Gastrocnemius medialis (tissue), 4 donors: ENCODE measurements around the gene SLC10A7. TPM values are rescaled to one million over a fixed set of nuclear protein-coding genes. Genes with fewer than 3 reads are reported as not detected.

Experiments used
- ATAC-seq, 2 donors: fragments of 150-250 bp; one replicate each; pipeline ENCODE4 v1.9.1; 2016
- DNase-seq, 2 donors: peaks; one replicate each; pipeline ENCODE4 v3.0.0-alpha.2; 2019
- H3K27ac ChIP-seq, 4 donors: fragments of 200-600 bp; sonication (generic); 1 replicate in 1 of 4; 2 replicates in 3 of 4; pipeline ENCODE4 v1.5.1; 2016 to 2018; ENCODE audit warnings: mild to moderate bottlenecking in 2 of 4, moderate library complexity in 1 of 4
- H3K27me3 ChIP-seq, 3 donors: fragments of 200-600 bp; sonication (generic) in 2 of 3; 1 replicate in 1 of 3; 2 replicates in 2 of 3; pipeline versions ENCODE4 v1.5.1 to v1.6.0; 2016 to 2019; ENCODE audit warnings: mild to moderate bottlenecking in 1 of 3, moderate library complexity in 1 of 3
- H3K36me3 ChIP-seq, 2 donors: fragments of 200-600 bp; sonication (generic) in 1 of 2; one replicate each; pipeline ENCODE4 v1.5.1; 2017 to 2018
- H3K4me1 ChIP-seq, 2 donors: fragments of 200-600 bp; sonication (generic) in 1 of 2; one replicate each; pipeline ENCODE4 v1.5.1; 2016 to 2017; ENCODE audit warnings: mild to moderate bottlenecking in 2 of 2
- H3K4me3 ChIP-seq, 4 donors: fragments of 200-600 bp; sonication (generic) in 3 of 4; 1 replicate in 1 of 4; 2 replicates in 3 of 4; pipeline ENCODE4 v1.5.1; 2016 to 2019; ENCODE audit warnings: mild to moderate bottlenecking in 2 of 4
- H3K9me3 ChIP-seq, 3 donors: fragments of 200-600 bp; sonication (generic) in 2 of 3; 1 replicate in 1 of 3; 2 replicates in 2 of 3; pipeline ENCODE4 v1.5.1; 2016 to 2019
- POLR2A ChIP-seq, 2 donors: fragments of 450-650 bp; IDR thresholded peaks; one replicate each; pipeline ENCODE4 v1.6.1; 2017; ENCODE audit warnings: antibody characterized with exemption in 2 of 2, mild to moderate bottlenecking in 2 of 2, moderate library complexity in 2 of 2
- in situ Hi-C, 4 donors: fragments of 200-750 bp; cut with MboI; loops; one replicate each; pipeline versions ENCODE4 v1.15.0 to v1.8.0; 2017; ENCODE audit warnings: low sequenced_read_pairs in 4 of 4
- intact Hi-C: fragments of 100-400 bp; cut with DNase I; formaldehyde crosslinking; loops from one replicate; pipeline ENCODE4 v1.15.1; 2023; ENCODE audit warnings: low total_unique reads
- total RNA-seq, 4 donors: library from RNA; depleted of rRNA; stranded (reverse); fragments of >200 nt; gene quantifications; one replicate each; pipeline versions ENCODE4 v1.1.0 to v1.2.3, GENCODE V29; 2016
- TF ChIP-seq, protein P1 (sequence below), 5 experiments: fragments of 450-650 bp in 3 of 5; fragments of 200-600 bp in 2 of 5; sonication (generic) in 2 of 5; IDR thresholded peaks in 4 of 5; conservative IDR thresholded peaks in 1 of 5; 1 replicate in 4 of 5; 2 replicates in 1 of 5; pipeline ENCODE4 v1.5.1; 2016 to 2019; ENCODE audit warnings: antibody characterized with exemption in 5 of 5, mild to moderate bottlenecking in 3 of 5, moderate library complexity in 3 of 5

Gene SLC10A7
- total RNA-seq, 4 donors from 2014 or later, result 2.1 to 6.0 (median 2.3) TPM

DNA sequence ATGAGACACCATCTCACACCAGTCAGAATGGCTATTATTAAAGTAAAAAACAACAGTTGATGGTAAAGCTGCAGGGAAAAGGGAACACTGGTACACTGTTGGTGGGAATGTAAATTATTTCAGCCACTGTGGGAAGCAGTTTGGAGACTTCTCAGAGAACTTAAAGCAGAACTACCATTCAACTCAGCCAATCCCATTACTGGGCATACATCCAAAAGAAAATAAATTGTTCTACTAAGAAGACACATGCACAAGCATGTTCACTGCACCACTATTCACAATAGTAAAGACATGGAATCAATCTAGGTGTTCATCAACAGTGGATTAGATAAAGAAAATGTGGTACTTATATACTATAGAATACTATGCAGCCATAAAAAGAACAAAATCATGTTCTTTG, 172.4 kb downstream of the SLC10A7 start:
- Histone ChIP-seq H3K4me3 (no peak overlapping the region), H3K4me1 (no peaks in the 10 kb centered on the region), H3K27ac (no peak overlapping the region), H3K9me3 (no peaks in the 10 kb centered on the region), H3K27me3 (no peaks in the 10 kb centered on the region), H3K36me3 (no peaks in the 10 kb centered on the region)
- intact Hi-C loops, result loop anchor here (10.0 kb wide), 1 partner anchor 305 kb away; no protein-coding TSS in a partner anchor
- TF ChIP-seq, protein P1, sequence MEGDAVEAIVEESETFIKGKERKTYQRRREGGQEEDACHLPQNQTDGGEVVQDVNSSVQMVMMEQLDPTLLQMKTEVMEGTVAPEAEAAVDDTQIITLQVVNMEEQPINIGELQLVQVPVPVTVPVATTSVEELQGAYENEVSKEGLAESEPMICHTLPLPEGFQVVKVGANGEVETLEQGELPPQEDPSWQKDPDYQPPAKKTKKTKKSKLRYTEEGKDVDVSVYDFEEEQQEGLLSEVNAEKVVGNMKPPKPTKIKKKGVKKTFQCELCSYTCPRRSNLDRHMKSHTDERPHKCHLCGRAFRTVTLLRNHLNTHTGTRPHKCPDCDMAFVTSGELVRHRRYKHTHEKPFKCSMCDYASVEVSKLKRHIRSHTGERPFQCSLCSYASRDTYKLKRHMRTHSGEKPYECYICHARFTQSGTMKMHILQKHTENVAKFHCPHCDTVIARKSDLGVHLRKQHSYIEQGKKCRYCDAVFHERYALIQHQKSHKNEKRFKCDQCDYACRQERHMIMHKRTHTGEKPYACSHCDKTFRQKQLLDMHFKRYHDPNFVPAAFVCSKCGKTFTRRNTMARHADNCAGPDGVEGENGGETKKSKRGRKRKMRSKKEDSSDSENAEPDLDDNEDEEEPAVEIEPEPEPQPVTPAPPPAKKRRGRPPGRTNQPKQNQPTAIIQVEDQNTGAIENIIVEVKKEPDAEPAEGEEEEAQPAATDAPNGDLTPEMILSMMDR (IDR thresholded peaks at IDR 0.05 in 4 of 5, conservative IDR thresholded peaks at IDR 0.05 in 1 of 5), result no peak
- TF ChIP-seq POLR2A (IDR thresholded peaks at IDR 0.05), result no peak
- in situ Hi-C loops, result loop anchor here (25.0 kb wide), 2 partner anchors 563 to 738 kb away; no protein-coding TSS in a partner anchor
- no peak for ATAC-seq
- no peak for DNase-seq

DNA sequence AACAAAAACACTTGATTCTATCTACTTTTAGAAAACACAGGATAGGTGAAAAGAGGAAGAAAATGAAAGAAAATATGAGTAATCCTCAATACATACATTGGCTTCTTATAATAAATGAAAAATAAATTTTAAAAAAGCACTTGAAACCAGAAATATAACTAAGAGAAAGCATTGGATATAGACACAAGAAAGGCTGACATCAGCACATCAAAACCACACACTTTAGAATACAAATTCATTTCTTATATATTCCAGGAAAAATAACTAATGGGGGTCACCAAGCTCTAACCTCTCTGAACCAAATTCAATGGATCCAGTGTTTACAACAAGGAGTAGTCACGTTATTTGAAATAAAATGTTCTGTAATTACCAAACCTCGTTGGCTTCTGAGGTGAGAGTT, 173.9 kb downstream of the SLC10A7 start:
- intact Hi-C loops (loop anchor here (10.0 kb wide), 1 partner anchor 307 kb away; no protein-coding TSS in a partner anchor), in situ Hi-C loops (loop anchor here (25.0 kb wide), 2 partner anchors 564 to 739 kb away; no protein-coding TSS in a partner anchor)

DNA sequence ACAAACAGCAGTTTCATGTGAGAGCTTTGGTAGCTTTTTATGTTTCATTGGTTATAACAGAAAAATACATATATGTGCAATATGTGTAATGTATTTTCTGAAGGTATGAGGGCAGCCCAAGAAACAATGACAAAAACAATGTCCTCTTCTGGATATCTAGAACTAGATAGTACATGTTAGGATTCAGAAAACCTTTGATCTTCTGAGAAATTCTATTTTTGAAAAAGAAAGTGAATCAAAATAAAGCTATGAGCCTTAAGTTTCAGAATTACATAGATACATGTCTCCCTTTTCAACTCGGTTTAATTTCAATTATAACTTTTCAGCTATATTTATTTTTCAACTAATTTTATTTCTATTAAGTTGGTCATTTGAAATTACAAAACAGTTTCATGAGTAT, 175.5 kb downstream of the SLC10A7 start:
- intact Hi-C loops, result loop anchor here (10.0 kb wide), 1 partner anchor 309 kb away; no protein-coding TSS in a partner anchor
- in situ Hi-C loops, result loop anchor here (25.0 kb wide), 2 partner anchors 566 to 741 kb away; no protein-coding TSS in a partner anchor

More for the DNA sequence above, 173.9 kb downstream of the SLC10A7 start:
- ATAC-seq (no peak), DNase-seq (no peak)
- no peak for TF ChIP-seq POLR2A (IDR thresholded peaks at IDR 0.05)
- TF ChIP-seq, protein P1 (IDR thresholded peaks at IDR 0.05 in 4 of 5, conservative IDR thresholded peaks at IDR 0.05 in 1 of 5), result no peak
- no peak overlapping the region for H3K27ac ChIP-seq
- no peaks in the 10 kb centered on the region for H3K27me3 ChIP-seq
- H3K4me1 ChIP-seq, result no peaks in the 10 kb centered on the region
- H3K9me3 ChIP-seq, result no peaks in the 10 kb centered on the region
- H3K36me3 ChIP-seq, result no peaks in the 10 kb centered on the region
- H3K4me3 ChIP-seq, result no peak overlapping the region

DNA sequence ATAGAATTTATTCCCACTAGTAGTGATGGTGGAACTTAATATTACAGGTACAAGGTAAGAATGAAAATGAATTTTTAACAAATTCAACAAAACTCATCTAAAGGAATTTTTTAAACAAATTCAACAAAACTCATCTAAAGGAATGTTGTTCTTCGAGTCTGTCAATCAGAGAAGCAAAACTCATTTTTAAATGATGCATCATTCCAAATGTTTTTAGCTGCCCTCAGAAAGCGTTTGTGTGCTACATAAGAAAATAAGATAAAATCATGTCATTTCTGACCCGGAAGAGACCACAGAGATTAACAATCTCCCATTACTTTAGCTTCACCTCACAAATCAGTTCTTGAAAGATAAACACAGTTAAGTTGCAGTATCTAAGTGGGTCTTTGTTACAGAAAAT, 178.0 kb downstream of the SLC10A7 start:
- ATAC-seq (no peak), DNase-seq (no peak)
- no peaks in the 10 kb centered on the region for H3K9me3 ChIP-seq
- no peaks in the 10 kb centered on the region for H3K4me1 ChIP-seq
- in situ Hi-C loops (loop anchor here (25.0 kb wide), 2 partner anchors 569 to 744 kb away; no protein-coding TSS in a partner anchor), intact Hi-C loops (loop anchor here (5.0 to 10.0 kb wide), 3 partner anchors 311 to 754 kb away; no protein-coding TSS in a partner anchor)
- TF ChIP-seq POLR2A (IDR thresholded peaks at IDR 0.05), result no peak
- TF ChIP-seq, protein P1 (IDR thresholded peaks at IDR 0.05 in 4 of 5, conservative IDR thresholded peaks at IDR 0.05 in 1 of 5), result no peak
- H3K27ac ChIP-seq, result no peak overlapping the region
- H3K36me3 ChIP-seq, result no peaks in the 10 kb centered on the region
- no peak overlapping the region for H3K4me3 ChIP-seq
- H3K27me3 ChIP-seq, result no peaks in the 10 kb centered on the region

More for the DNA sequence above, 175.5 kb downstream of the SLC10A7 start:
- no peaks in the 10 kb centered on the region for H3K36me3 ChIP-seq
- no peak overlapping the region for H3K4me3 ChIP-seq
- ATAC-seq (no peak), DNase-seq (no peak)
- no peak overlapping the region for H3K27ac ChIP-seq
- H3K9me3 ChIP-seq, result no peaks in the 10 kb centered on the region
- TF ChIP-seq POLR2A (IDR thresholded peaks at IDR 0.05), result no peak
- TF ChIP-seq, protein P1 (IDR thresholded peaks at IDR 0.05 in 4 of 5, conservative IDR thresholded peaks at IDR 0.05 in 1 of 5), result no peak
- H3K4me1 ChIP-seq, result no peaks in the 10 kb centered on the region
- no peaks in the 10 kb centered on the region for H3K27me3 ChIP-seq
